Midbrain (tissue), 1 donor: Measurements from ENCODE around the gene RFTN2.
"Not testable (repeated sequence)": the region's sequence is repeated elsewhere in the genome, so short reads cannot be mapped to it uniquely, and the experiment has no call there.

ENCODE experiments used
- DNase-seq: peaks from one replicate; lab custom pipeline; 2025; lab: John Stamatoyannopoulos, UW

The RFTN2 gene

GRCh38 chr2:197601726-197602125, 73.7 kb downstream of the RFTN2 start:
- DNase-seq: no peak

GRCh38 chr2:197600306-197600705, 75.1 kb downstream of the RFTN2 start:
- DNase-seq: no peak

GRCh38 chr2:197599285-197599965, 76.0 kb downstream of the RFTN2 start:
- DNase-seq: no peak

- no peak for DNase-seq
Observed at GRCh38 chr2:197598450-197598849, 76.9 kb downstream of the RFTN2 start.

- no peak for DNase-seq
Observed at GRCh38 chr2:197597166-197597565, 78.2 kb downstream of the RFTN2 start.

- DNase-seq: peak; percentile 55
Observed at GRCh38 chr2:197596766-197597165, 78.6 kb downstream of the RFTN2 start.

- no peak for DNase-seq
Observed at GRCh38 chr2:197591339-197592072, 83.9 kb downstream of the RFTN2 start.

- not testable (repeated sequence) for DNase-seq
Observed at GRCh38 chr2:197587255-197587654, 88.1 kb downstream of the RFTN2 start.

- not testable (repeated sequence) for DNase-seq
Observed at GRCh38 chr2:197580166-197580565, 95.2 kb downstream of the RFTN2 start.

- DNase-seq: not testable (repeated sequence)
Observed at GRCh38 chr2:197578294-197578693, 97.1 kb downstream of the RFTN2 start.

- DNase-seq: peak; percentile 15
Observed at GRCh38 chr2:197577446-197577845, 97.9 kb downstream of the RFTN2 start.

- no peak for DNase-seq
Observed at GRCh38 chr2:197576631-197577030, 98.8 kb downstream of the RFTN2 start.

GRCh38 chr2:197575987-197576386, 99.4 kb downstream of the RFTN2 start:
- DNase-seq: no peak

- DNase-seq: no peak
Observed at GRCh38 chr2:197573608-197574007, 101.8 kb downstream of the RFTN2 start.

- no peak for DNase-seq
Observed at GRCh38 chr2:197571627-197572271, 103.6 kb downstream of the RFTN2 start.

GRCh38 chr2:197560146-197560665, 115.2 kb downstream of the RFTN2 start:
- DNase-seq: peak; percentile 76

- DNase-seq: no peak
Observed at GRCh38 chr2:197559681-197560080, 115.7 kb downstream of the RFTN2 start.

GRCh38 chr2:197558393-197558792, 117.0 kb downstream of the RFTN2 start:
- no peak for DNase-seq

- no peak for DNase-seq
Observed at GRCh38 chr2:197556456-197556855, 118.9 kb downstream of the RFTN2 start.

GRCh38 chr2:197555467-197555866, 119.9 kb downstream of the RFTN2 start:
- DNase-seq: no peak

GRCh38 chr2:197551260-197551659, 124.1 kb downstream of the RFTN2 start:
- DNase-seq: not testable (repeated sequence)

- DNase-seq: no peak
Observed at GRCh38 chr2:197548582-197548981, 126.8 kb downstream of the RFTN2 start.
